LNCaP clone FGC (cell line): ENCODE data around the gene C9orf152.

ENCODE experiments used
- DNase-seq: peaks from one replicate; pipeline ENCODE4 v3.0.0-alpha.2; 2011; ENCODE audit warnings: low read depth
- H3K4me3 ChIP-seq: 2 replicates; pipeline ENCODE4 v1.5.1; 2011; ENCODE audit warnings: mild to moderate bottlenecking, low read depth, low read length, control low read depth
- CTCF ChIP-seq: IDR thresholded peaks from 2 replicates; pipeline ENCODE4 v1.5.1; 2012; ENCODE audit warnings: mild to moderate bottlenecking; ENCODE audit not compliant: control insufficient read depth, insufficient read depth; ENCODE audit errors: extremely low read depth

C9orf152 gene

GRCh38 chr9:110179734-110180133 lies 28.2 kb downstream of the C9orf152 start:
- no peak overlapping the region for H3K4me3 ChIP-seq
- DNase-seq = no peak
- TF ChIP-seq CTCF = no peak

- no peak for DNase-seq
- H3K4me3 ChIP-seq = no peak overlapping the region
- TF ChIP-seq CTCF = no peak
Measured at GRCh38 chr9:110178281-110178680, 29.7 kb downstream of the C9orf152 start.

- H3K4me3 ChIP-seq = no peak overlapping the region
- no peak for DNase-seq
- no peak for TF ChIP-seq CTCF
Measured at GRCh38 chr9:110175275-110175968, 32.5 kb downstream of the C9orf152 start.

- H3K4me3 ChIP-seq = no peak overlapping the region
- TF ChIP-seq CTCF = no peak
- no peak for DNase-seq
Measured at GRCh38 chr9:110173322-110173642, 34.7 kb downstream of the C9orf152 start.

- H3K4me3 ChIP-seq = no peak overlapping the region
- TF ChIP-seq CTCF = no peak
- DNase-seq = no peak
Measured at GRCh38 chr9:110170357-110171257, 37.4 kb downstream of the C9orf152 start.

- TF ChIP-seq CTCF = no peak
- no peak overlapping the region for H3K4me3 ChIP-seq
- DNase-seq = no peak
Measured at GRCh38 chr9:110168486-110168885, 39.5 kb downstream of the C9orf152 start.
